PC-9 (cell line): ENCODE results near the gene GJD2. TPM values are rescaled to one million over a fixed set of nuclear protein-coding genes. Genes with fewer than 3 reads are reported as not detected.

Experiments used
- BruUV-seq: library from RNA; stranded (reverse); fragments of 400-500 nt; replicated peaks from 2 replicates; lab custom pipeline; 2021; lab: Mats Ljungman, UMichigan
- CTCF ChIA-PET: fragments of 300-600 bp; sonication (Branson Sonifier 250); formaldehyde crosslinking; loops from one replicate; lab custom pipeline; 2022; ENCODE audit warnings: antibody characterized with exemption; lab: Charles Lee
- POLR2A ChIA-PET: fragments of 300-600 bp; sonication (Branson Sonifier 250); formaldehyde crosslinking; loops from one replicate; lab custom pipeline; 2022; ENCODE audit warnings: antibody characterized with exemption; ENCODE audit not compliant: unreplicated experiment; lab: Charles Lee
- DNase-seq, 2 experiments: peaks; one replicate each; pipeline versions ENCODE4 v3.0.0 to v3.0.0-alpha.2; 2015 to 2022; ENCODE audit warnings: mixed read lengths in 1 of 2
- H2AFZ ChIP-seq: fragments of 200-600 bp; sonication (generic); 2 replicates; pipeline ENCODE4 v1.8.1; 2017; ENCODE audit warnings: antibody characterized with exemption
- H3F3A ChIP-seq: fragments of 200-600 bp; sonication (generic); 2 replicates; pipeline ENCODE4 v1.8.1; 2017; ENCODE audit warnings: antibody characterized with exemption, mild to moderate bottlenecking, low read depth; ENCODE audit not compliant: insufficient read depth
- H3K27ac ChIP-seq: fragments of 200-600 bp; sonication (generic); 2 replicates; pipeline ENCODE4 v1.6.1; 2016; ENCODE audit warnings: mixed run types
- H3K27me3 ChIP-seq: fragments of 200-600 bp; sonication (generic); 2 replicates; pipeline ENCODE4 v1.6.1; 2016; ENCODE audit warnings: low read depth, mixed run types; ENCODE audit not compliant: insufficient read depth
- H3K36me3 ChIP-seq: fragments of 200-600 bp; sonication (generic); 2 replicates; pipeline ENCODE4 v1.6.1; 2016; ENCODE audit warnings: low read depth, mixed run types
- H3K4me1 ChIP-seq: fragments of 200-600 bp; sonication (generic); replicated peaks from 2 replicates; pipeline ENCODE4 v1.6.1; 2016; ENCODE audit warnings: mixed run types; ENCODE audit not compliant: insufficient read depth
- H3K4me2 ChIP-seq: fragments of 200-600 bp; sonication (generic); 2 replicates; pipeline ENCODE4 v1.6.1; 2017; ENCODE audit warnings: mixed run types
- H3K4me3 ChIP-seq: fragments of 200-600 bp; sonication (generic); 2 replicates; pipeline ENCODE4 v1.6.1; 2016; ENCODE audit warnings: mixed run types
- H3K79me2 ChIP-seq: fragments of 200-600 bp; sonication (generic); 2 replicates; pipeline ENCODE4 v1.6.1; 2017; ENCODE audit warnings: low read depth, mixed run types
- H3K9me2 ChIP-seq: fragments of 200-600 bp; sonication (generic); 2 replicates; pipeline ENCODE4 v1.8.1; 2017; ENCODE audit warnings: mild to moderate bottlenecking; ENCODE audit not compliant: insufficient read depth
- H3K9me3 ChIP-seq: fragments of 200-600 bp; sonication (generic); 2 replicates; pipeline ENCODE4 v1.8.1; 2016; ENCODE audit warnings: low read depth; ENCODE audit not compliant: insufficient read depth
- H4K20me1 ChIP-seq: fragments of 200-600 bp; sonication (generic); 2 replicates; pipeline ENCODE4 v1.8.1; 2017; ENCODE audit not compliant: insufficient read depth
- CTCF ChIP-seq: fragments of 200-600 bp; sonication (generic); conservative IDR thresholded peaks from 2 replicates; pipeline ENCODE4 v1.6.1; 2017; ENCODE audit warnings: mixed run types, antibody characterized with exemption, mild to moderate bottlenecking, moderate library complexity
- EZH2 ChIP-seq: fragments of 200-600 bp; sonication (generic); IDR thresholded peaks from 2 replicates; pipeline ENCODE4 v1.8.0; 2017; ENCODE audit warnings: antibody characterized with exemption, low read depth
- intact Hi-C: fragments of 100-400 bp; cut with micrococcal nuclease; formaldehyde crosslinking; loops from one replicate; pipeline ENCODE4 v1.10.0; 2022; ENCODE audit not compliant: unreplicated experiment
- total RNA-seq: library from RNA; stranded (reverse); gene quantifications from 2 replicates; pipeline ENCODE4 v1.2.3, GENCODE V29; 2021

Gene GJD2
- total RNA-seq, 1 experiment from 2014 or later, result not detected

- no peak overlapping the region for H3K27ac ChIP-seq
- H3K79me2 ChIP-seq, result no peaks in the 10 kb centered on the region
- no peak overlapping the region for H3K4me2 ChIP-seq
- no peaks in the 10 kb centered on the region for H3K4me1 ChIP-seq
- no peaks in the 10 kb centered on the region for H3F3A ChIP-seq
- no peaks in the 10 kb centered on the region for H3K9me2 ChIP-seq
- no peaks in the 10 kb centered on the region for H4K20me1 ChIP-seq
- no peak overlapping the region for H3K4me3 ChIP-seq
- no peaks in the 10 kb centered on the region for H3K9me3 ChIP-seq
- intact Hi-C loops, result no loop called here
- TF ChIP-seq EZH2 (no peak), CTCF (no peak)
- ChIA-PET CTCF (interaction anchor here (0.8 kb wide), 1 partner anchor 191 kb away, joined by 3 read pairs; no protein-coding TSS in a partner anchor), POLR2A (interaction anchor here (0.6 kb wide), 1 partner anchor 291 kb away, joined by 3 read pairs; no protein-coding TSS in a partner anchor)
- no peak overlapping the region for H2AFZ ChIP-seq
- no peak for DNase-seq
- BruUV-seq, result no TSS peak
- no peaks in the 10 kb centered on the region for H3K36me3 ChIP-seq
- no peaks in the 10 kb centered on the region for H3K27me3 ChIP-seq
Measured at GRCh38 chr15:34709866-34710265, 44.9 kb downstream of the GJD2 start.

DNA sequence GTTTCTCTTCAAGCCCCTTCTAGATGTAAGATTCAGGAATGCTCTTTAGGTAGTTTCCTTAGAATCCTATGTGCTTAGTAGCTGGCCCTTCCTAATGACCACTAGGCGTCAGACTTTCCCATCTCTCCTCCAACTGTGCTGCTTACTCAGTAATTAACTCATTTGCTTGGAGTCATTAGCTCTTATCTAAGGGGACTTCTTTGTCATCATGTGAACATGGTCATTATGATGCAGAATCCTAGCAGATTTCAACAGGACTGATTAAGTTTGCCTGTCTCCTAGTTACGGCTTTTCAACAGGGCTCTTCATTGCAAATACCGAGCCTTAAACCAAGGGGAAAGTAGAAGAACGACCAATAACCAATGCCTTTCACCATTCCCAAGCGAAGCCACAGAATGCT lies 46.4 kb downstream of the GJD2 start:
- no peaks in the 10 kb centered on the region for H4K20me1 ChIP-seq
- no peaks in the 10 kb centered on the region for H3K79me2 ChIP-seq
- ChIA-PET CTCF (no interaction called here), POLR2A (no interaction called here)
- no peak for DNase-seq
- intact Hi-C loops, result loop anchor here (1.0 kb wide), 1 partner anchor 212 kb away; no protein-coding TSS in a partner anchor
- no peaks in the 10 kb centered on the region for H3F3A ChIP-seq
- H3K4me3 ChIP-seq, result no peak overlapping the region
- H3K9me2 ChIP-seq, result no peaks in the 10 kb centered on the region
- H3K27ac ChIP-seq, result no peak overlapping the region
- no peaks in the 10 kb centered on the region for H3K9me3 ChIP-seq
- no TSS peak for BruUV-seq
- no peak overlapping the region for H2AFZ ChIP-seq
- TF ChIP-seq CTCF (peak; percentile 74), EZH2 (no peak)
- no peaks in the 10 kb centered on the region for H3K4me1 ChIP-seq
- no peaks in the 10 kb centered on the region for H3K36me3 ChIP-seq
- no peaks in the 10 kb centered on the region for H3K27me3 ChIP-seq
- no peak overlapping the region for H3K4me2 ChIP-seq

- Histone ChIP-seq H3K79me2 (no peaks in the 10 kb centered on the region), H3K27ac (no peak overlapping the region), H4K20me1 (no peaks in the 10 kb centered on the region), H3K36me3 (no peaks in the 10 kb centered on the region), H3F3A (no peaks in the 10 kb centered on the region), H3K9me2 (no peaks in the 10 kb centered on the region), H2AFZ (no peak overlapping the region), H3K4me1 (no peaks in the 10 kb centered on the region), H3K9me3 (no peaks in the 10 kb centered on the region), H3K4me2 (no peak overlapping the region), H3K27me3 (no peaks in the 10 kb centered on the region), H3K4me3 (no peak overlapping the region)
- no TSS peak for BruUV-seq
- ChIA-PET POLR2A (no interaction called here), CTCF (no interaction called here)
- intact Hi-C loops, result no loop called here
- TF ChIP-seq EZH2, result no peak
- no peak for TF ChIP-seq CTCF
- no peak for DNase-seq
Measured at GRCh38 chr15:34701536-34701935, 53.3 kb downstream of the GJD2 start.

Other genes starting within 250 kb of the GJD2 start
- gene GOLGA8B, start 171.3 kb downstream of the GJD2 start, total RNA-seq, result 67.3 and 77.8 TPM in 2 replicates
- gene ACTC1, start 40.6 kb upstream of the GJD2 start, total RNA-seq, result not detected in 2 replicates
- 24.1 and 33.6 TPM in 2 replicates for gene AQR, start 214.7 kb upstream of the GJD2 start, total RNA-seq
- gene ZNF770, start 233.3 kb upstream of the GJD2 start, total RNA-seq, result 25.9 and 34.0 TPM in 2 replicates